GM10266 (cell line): ENCODE data around the gene CNFN.

ENCODE experiments used
- DNase-seq: peaks from one replicate; pipeline ENCODE4 v3.0.0; 2012; ENCODE audit errors: extremely low spot score
- TF ChIP-seq, protein P1 (sequence below): IDR thresholded peaks from 2 replicates; pipeline ENCODE4 v1.5.1; 2012; ENCODE audit warnings: mild to moderate bottlenecking, low read depth; ENCODE audit not compliant: control insufficient read depth, insufficient read depth; ENCODE audit errors: missing control alignments

The CNFN gene

DNA sequence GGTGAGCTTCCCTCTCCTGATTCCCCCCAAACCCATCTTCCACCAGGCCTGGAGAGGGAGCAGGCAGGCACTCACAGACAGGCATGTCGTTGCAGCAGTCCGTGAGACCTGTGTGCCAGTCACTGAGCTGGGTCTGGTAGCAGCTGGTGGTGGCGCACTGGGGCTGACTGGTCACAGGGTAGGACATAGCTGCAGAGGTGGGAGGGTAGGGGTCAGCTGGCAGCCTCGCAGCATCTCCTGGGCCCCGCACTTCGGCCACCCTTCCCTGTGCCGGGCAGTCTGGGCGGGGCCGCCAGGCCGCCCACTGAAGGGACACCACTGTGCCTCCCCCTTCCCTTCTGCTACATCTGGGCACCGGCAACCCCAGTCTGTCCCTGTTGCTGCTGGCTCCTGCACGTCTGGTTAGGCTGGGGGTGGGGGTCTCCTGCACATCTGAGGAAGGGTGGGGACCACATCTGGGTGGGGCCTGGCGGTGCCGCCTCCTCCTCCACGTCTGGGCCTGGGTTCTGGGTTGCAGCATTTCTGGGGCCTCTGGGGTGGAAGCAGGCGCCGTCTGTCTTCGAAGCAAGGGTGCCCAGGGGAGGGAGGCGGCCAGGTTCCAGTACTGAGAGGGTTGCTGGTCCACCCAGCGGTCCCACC, 1.1 kb downstream of the CNFN start:
- TF ChIP-seq, protein P1, sequence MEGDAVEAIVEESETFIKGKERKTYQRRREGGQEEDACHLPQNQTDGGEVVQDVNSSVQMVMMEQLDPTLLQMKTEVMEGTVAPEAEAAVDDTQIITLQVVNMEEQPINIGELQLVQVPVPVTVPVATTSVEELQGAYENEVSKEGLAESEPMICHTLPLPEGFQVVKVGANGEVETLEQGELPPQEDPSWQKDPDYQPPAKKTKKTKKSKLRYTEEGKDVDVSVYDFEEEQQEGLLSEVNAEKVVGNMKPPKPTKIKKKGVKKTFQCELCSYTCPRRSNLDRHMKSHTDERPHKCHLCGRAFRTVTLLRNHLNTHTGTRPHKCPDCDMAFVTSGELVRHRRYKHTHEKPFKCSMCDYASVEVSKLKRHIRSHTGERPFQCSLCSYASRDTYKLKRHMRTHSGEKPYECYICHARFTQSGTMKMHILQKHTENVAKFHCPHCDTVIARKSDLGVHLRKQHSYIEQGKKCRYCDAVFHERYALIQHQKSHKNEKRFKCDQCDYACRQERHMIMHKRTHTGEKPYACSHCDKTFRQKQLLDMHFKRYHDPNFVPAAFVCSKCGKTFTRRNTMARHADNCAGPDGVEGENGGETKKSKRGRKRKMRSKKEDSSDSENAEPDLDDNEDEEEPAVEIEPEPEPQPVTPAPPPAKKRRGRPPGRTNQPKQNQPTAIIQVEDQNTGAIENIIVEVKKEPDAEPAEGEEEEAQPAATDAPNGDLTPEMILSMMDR = no peak
- no peak for DNase-seq

DNA sequence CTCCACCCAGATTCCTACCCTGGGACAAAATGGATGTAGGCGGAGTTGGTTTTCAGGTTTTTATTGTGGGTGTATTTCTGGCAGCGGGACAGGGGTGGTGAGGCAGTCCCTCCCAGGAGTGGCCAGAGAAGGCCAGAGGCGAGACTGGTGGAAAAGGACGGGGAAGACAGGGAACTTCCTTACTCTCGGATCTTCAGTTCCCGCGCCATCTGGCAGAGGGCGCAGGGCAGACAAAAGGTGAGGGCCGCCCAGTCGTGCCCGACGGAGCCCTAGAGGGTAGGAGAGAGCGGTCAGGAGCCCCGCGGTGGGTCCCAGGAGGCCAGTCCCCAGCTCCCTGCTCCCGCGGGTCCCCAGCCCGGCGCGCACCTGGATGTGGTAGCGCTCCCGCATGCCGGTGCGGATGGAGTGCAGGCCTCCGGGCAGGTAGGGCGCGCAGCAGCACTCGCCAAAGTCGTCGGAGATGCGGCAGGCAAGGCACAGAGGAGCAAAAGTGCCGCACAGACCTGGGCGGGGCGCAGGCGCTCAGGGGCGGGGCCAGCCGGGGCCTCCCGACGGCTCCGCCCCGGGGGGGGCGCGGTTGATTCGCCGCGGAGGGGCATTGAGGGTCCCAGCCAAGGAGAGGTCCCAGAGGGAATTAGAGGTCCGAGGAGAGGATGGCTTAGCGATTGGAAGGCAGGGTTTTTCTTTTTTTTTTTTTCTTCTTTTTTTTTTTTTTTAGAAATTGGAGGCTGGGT, 3.0 kb downstream of the CNFN start:
- TF ChIP-seq, protein P1 = peak; percentile 52
- peak; percentile 77 for DNase-seq

DNA sequence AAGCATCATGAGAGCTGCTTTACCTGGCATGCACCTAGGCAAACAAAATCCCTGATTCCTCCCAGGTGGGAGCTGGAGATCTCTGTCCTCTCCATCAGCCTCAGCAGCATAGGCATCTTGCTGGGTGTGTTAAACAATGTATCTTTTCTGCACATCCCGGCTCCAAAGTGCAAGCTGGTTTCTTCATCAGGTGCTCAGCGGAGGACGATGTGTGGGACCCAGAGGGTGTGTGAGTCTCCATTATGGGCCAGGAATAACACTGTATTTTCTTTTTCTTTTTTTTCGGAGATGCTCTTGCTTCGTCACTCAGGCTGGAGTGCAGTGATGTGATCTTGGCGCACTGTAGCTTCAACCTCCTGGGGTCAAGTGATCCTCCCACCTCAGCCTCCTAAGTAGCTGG, 9.9 kb downstream of the CNFN start:
- no peak for DNase-seq
- TF ChIP-seq, protein P1 = no peak

DNA sequence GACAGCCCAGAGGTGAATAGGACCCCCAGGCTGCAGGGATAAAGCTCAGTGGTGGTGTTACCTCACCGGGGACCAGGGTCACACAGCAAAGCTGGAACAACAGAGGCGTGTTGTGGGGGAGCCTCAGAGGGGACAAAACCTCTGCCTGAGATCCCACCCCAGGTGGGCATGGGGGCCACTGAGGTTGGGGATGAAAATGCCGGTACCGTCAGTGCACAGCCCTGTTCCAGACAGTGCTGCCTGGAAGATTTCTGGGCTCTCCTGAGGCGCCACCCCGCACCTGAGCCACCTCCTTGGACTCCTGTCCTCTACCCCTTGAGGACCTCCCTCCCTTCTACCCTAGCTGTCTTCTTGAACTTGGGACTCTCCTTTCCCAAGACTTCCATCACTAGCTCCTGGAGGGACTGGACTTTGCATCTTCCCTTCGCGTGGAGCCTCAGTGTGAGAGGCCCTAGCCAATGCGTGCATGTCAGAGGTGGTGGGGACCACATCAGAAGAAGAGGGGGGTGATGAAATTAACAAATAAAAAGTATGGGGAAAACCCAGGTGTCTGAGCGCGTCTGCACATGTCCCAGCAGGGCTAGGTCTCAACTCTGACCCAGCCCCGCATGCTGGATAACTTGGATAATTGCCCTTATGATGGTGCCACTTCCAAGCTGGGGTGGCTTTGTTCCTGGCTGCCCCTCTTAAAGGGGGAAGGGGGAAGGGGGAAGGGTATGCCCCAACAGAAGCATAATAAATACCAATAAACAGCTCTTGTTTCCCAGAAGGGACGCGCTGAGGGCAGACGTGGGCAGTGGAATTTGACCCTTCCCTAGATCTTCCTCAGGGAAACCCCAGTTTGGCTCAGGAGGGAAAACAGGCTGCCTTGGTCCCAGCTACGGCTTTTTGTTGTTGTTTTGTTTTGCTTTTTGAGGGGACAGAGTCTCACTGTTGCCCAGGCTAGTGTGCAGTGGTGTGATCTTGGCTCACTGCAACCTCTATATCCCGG, 11.6 kb downstream of the CNFN start:
- DNase-seq = no peak
- TF ChIP-seq, protein P1 = no peak

DNA sequence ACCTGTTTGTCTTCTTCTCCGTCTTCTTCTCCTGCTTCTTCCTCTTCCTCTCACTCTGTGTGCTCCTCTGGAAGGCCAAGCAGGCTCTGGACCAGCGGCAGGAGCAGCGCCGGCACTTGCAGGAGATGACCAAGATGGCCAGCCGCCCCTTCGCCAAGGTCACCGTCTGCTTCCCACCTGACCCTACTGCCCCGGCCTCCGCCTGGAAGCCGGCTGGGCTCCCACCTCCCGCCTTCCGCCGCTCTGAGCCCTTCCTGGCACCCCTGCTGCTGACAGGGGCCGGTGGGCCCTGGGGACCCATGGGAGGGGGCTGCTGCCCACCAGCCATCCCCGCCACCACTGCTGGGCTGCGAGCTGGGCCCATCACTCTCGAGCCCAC, 13.9 kb downstream of the CNFN start:
- TF ChIP-seq, protein P1 = no peak
- DNase-seq = no peak

DNA sequence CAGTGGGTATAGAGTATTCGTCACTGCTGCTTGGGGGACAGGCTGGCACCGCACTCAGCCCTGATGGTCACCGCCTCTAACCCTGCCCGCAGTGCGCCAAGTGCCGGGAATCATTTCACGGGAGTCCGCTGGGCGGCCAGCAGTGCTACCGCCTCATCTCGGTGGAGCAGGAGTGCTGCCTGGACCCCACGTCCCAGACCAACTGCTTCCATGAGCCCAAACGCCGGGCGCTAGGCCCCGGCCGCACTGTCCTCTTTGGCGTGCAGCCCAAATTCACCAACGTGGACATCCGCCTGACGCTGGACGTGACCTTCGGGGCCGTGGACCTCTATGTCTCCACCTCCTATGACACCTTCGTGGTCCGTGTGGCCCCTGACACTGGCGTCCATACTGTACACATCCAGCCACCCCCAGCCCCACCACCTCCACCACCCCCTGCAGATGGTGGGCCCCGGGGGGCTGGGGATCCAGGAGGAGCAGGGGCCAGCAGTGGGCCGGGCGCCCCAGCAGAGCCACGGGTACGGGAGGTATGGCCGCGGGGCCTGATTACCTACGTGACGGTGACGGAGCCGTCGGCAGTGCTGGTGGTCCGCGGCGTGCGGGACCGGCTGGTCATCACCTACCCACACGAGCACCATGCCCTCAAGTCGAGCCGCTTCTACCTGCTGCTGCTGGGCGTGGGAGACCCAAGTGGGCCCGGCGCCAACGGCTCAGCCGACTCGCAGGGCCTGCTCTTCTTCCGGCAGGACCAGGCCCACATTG, 14.5 kb downstream of the CNFN start:
- TF ChIP-seq, protein P1 = no peak

More for the DNA sequence above, 14.5 kb downstream of the CNFN start:
- DNase-seq = no peak
